ENCODE measurements around the gene TMEM191C. TPM values are rescaled to one million over a fixed set of nuclear protein-coding genes. Genes with fewer than 3 reads are reported as not detected.
"Not testable (repeated sequence)": the region's sequence is repeated elsewhere in the genome, so short reads cannot be mapped to it uniquely, and the experiment has no call there.

Gene TMEM191C
- total RNA-seq, 1 experiment from 2014 or later, result 0.82 TPM

GRCh38 chr22:21515234-21515633 is 48.0 kb downstream of the TMEM191C start:
- BruUV-seq (replicated peaks); H3K36me3 ChIP-seq (ENCODE audit: insufficient read depth, low read length, poor library complexity, severe bottlenecking); H3K27ac ChIP-seq (ENCODE audit: low read depth, low read length, poor library complexity, severe bottlenecking); CTCF ChIA-PET; H3K9me3 ChIP-seq (ENCODE audit: low read depth, low read length, poor library complexity, severe bottlenecking); DNase-seq (ENCODE audit: low spot score); H3K27me3 ChIP-seq (replicated peaks; ENCODE audit: insufficient read depth, low read depth, low read length, poor library complexity); H3K4me1 ChIP-seq (ENCODE audit: insufficient read depth, low read length, poor library complexity, severe bottlenecking); H3K4me3 ChIP-seq (ENCODE audit: low read depth, low read length, poor library complexity, severe bottlenecking); intact Hi-C loops (cut with micrococcal nuclease; ENCODE audit: unreplicated experiment); POLR2A ChIA-PET (ENCODE audit: low non-redundant PET): not testable (repeated sequence)

DNA sequence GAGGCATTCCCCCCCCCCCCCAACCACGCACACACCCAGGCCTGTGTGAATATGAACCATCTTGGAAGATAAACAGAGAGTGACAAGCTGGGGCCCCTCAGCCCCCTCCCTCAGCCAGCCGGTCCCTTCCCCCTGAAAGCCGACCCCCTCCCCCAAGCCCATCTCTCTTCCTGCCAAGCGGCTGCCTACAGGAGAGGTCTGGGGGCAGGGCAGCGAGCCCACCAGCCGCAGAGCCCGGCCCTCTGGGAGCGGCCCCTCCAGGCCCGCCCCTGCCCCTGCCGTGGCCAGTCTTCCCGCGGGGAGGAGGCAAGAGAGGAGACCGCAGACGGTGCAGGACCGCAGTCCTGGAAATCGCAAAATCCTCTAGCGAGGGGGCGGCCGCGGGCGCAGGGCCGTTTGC is 49.3 kb downstream of the TMEM191C start:
- POLR2A ChIA-PET (ENCODE audit: low non-redundant PET); intact Hi-C loops (cut with micrococcal nuclease; ENCODE audit: unreplicated experiment); H3K9me3 ChIP-seq (ENCODE audit: low read depth, low read length, poor library complexity, severe bottlenecking); H3K27ac ChIP-seq (ENCODE audit: low read depth, low read length, poor library complexity, severe bottlenecking); DNase-seq (ENCODE audit: low spot score); H3K36me3 ChIP-seq (ENCODE audit: insufficient read depth, low read length, poor library complexity, severe bottlenecking); BruUV-seq (replicated peaks); H3K4me1 ChIP-seq (ENCODE audit: insufficient read depth, low read length, poor library complexity, severe bottlenecking); CTCF ChIA-PET; H3K27me3 ChIP-seq (replicated peaks; ENCODE audit: insufficient read depth, low read depth, low read length, poor library complexity); H3K4me3 ChIP-seq (ENCODE audit: low read depth, low read length, poor library complexity, severe bottlenecking): not testable (repeated sequence)

DNA sequence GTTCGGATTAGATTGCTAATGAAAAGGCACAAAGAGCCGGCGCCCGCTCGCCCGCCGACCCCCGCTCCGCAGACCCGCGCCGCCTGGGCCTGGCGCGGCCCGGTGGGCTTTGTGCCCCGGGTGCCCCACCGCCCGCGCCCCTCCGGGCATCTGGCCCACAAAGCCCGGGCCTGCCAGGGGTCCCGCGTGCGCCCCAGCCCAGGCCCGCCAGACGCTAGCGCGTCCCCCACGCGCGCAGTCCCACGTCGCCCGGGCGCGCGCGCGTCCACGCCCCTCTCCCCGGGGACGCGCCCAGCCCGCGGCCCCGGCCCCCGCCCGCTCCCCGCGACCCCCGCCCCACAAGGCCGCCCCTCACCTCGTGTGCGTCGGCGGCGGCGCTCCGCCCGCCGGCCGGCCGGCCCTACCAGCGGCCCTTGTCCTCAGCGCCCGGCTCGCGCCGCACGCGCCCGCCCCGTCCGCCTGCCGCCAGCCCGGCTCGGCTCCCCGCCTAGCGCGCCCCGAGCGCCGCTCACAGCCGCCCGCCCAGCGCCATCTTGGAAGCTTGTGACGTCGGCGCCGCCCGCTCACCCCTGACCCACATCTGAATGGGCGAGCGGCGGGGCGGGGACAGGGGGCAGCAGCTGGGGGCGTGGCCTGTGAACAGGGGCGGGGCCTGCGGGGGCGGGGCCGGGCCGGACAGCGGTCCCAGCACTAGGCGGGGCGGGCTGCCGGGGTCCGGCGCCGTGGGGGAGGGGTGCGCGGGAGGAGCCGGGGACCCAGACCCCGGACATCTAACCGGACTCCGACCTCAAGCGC is 50.0 kb downstream of the TMEM191C start:
- POLR2A ChIA-PET (ENCODE audit: low non-redundant PET); intact Hi-C loops (cut with micrococcal nuclease; ENCODE audit: unreplicated experiment): not testable (repeated sequence)

More for the DNA sequence above, 50.0 kb downstream of the TMEM191C start:
- H3K27ac ChIP-seq (ENCODE audit: low read depth, low read length, poor library complexity, severe bottlenecking); H3K36me3 ChIP-seq (ENCODE audit: insufficient read depth, low read length, poor library complexity, severe bottlenecking); H3K9me3 ChIP-seq (ENCODE audit: low read depth, low read length, poor library complexity, severe bottlenecking); CTCF ChIA-PET; BruUV-seq (replicated peaks); H3K4me3 ChIP-seq (ENCODE audit: low read depth, low read length, poor library complexity, severe bottlenecking); H3K4me1 ChIP-seq (ENCODE audit: insufficient read depth, low read length, poor library complexity, severe bottlenecking); H3K27me3 ChIP-seq (replicated peaks; ENCODE audit: insufficient read depth, low read depth, low read length, poor library complexity); DNase-seq (ENCODE audit: low spot score): not testable (repeated sequence)

Other genes with a start within 250 kb of the TMEM191C start
- gene RIMBP3B, start 83.6 kb upstream of the TMEM191C start, total RNA-seq (2021), result 0.87 and 1.0 TPM in 2 replicates
- 11.3 and 13.1 TPM in 2 replicates for gene HIC2, start 50.0 kb upstream of the TMEM191C start, total RNA-seq (2021)
- 1.8 and 1.9 TPM in 2 replicates for gene RIMBP3C, start 84.1 kb downstream of the TMEM191C start, total RNA-seq (2021)
- gene UBE2L3, start 100.3 kb downstream of the TMEM191C start, total RNA-seq (2021), result 111 and 118 TPM in 2 replicates
- 33.8 and 37.0 TPM in 2 replicates for gene YDJC, start 162.6 kb downstream of the TMEM191C start, total RNA-seq (2021)
- gene CCDC116, start 165.4 kb downstream of the TMEM191C start, total RNA-seq (2021), result 1.3 and 2.3 TPM in 2 replicates
- gene SDF2L1, start 174.9 kb downstream of the TMEM191C start, total RNA-seq (2021), result 50.1 and 55.3 TPM in 2 replicates
- gene PPIL2, start 198.6 kb downstream of the TMEM191C start, total RNA-seq (2021), result 46.8 and 49.3 TPM in 2 replicates

Measured in A673 (cell line).